ENCODE results near the gene SURF1.
A peak's percentile ranks its signal among the peaks of the same experiment; 100 is the strongest.

Gene SURF1

GRCh38 chr9:133367221-133367620, 10.9 kb upstream of the SURF1 start:
- TF ChIP-seq, protein P1, sequence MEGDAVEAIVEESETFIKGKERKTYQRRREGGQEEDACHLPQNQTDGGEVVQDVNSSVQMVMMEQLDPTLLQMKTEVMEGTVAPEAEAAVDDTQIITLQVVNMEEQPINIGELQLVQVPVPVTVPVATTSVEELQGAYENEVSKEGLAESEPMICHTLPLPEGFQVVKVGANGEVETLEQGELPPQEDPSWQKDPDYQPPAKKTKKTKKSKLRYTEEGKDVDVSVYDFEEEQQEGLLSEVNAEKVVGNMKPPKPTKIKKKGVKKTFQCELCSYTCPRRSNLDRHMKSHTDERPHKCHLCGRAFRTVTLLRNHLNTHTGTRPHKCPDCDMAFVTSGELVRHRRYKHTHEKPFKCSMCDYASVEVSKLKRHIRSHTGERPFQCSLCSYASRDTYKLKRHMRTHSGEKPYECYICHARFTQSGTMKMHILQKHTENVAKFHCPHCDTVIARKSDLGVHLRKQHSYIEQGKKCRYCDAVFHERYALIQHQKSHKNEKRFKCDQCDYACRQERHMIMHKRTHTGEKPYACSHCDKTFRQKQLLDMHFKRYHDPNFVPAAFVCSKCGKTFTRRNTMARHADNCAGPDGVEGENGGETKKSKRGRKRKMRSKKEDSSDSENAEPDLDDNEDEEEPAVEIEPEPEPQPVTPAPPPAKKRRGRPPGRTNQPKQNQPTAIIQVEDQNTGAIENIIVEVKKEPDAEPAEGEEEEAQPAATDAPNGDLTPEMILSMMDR (conservative IDR thresholded peaks at IDR 0.05; ENCODE audit: control insufficient read depth, insufficient read depth, low read depth, low read length): no peak
- DNase-seq (ENCODE audit: low read depth): no peak
- no peak overlapping the region for H3K4me3 ChIP-seq (ENCODE audit: control insufficient read depth, low read depth, low read length)

DNA sequence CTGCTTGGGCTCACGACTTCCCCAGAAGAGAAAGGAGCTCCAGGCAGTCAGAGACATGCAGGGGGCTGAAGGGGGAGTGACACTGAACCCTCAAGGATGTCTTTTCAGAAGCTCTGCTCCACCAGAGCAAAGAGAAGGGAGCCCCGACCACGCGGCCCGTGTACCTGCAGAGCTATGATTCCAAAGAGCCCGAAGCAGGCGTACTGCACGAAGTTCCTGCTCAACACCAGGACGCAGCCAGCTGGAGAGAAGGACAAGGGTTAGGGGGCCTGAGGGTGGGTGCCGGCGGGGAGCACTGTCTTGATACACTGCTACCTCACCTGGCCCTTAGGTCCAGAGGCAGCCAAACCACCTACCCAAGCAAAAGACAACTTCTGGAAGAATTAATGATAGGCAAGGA, 10.1 kb upstream of the SURF1 start:
- H3K4me3 ChIP-seq (ENCODE audit: control insufficient read depth, low read depth, low read length): no peak overlapping the region

DNA sequence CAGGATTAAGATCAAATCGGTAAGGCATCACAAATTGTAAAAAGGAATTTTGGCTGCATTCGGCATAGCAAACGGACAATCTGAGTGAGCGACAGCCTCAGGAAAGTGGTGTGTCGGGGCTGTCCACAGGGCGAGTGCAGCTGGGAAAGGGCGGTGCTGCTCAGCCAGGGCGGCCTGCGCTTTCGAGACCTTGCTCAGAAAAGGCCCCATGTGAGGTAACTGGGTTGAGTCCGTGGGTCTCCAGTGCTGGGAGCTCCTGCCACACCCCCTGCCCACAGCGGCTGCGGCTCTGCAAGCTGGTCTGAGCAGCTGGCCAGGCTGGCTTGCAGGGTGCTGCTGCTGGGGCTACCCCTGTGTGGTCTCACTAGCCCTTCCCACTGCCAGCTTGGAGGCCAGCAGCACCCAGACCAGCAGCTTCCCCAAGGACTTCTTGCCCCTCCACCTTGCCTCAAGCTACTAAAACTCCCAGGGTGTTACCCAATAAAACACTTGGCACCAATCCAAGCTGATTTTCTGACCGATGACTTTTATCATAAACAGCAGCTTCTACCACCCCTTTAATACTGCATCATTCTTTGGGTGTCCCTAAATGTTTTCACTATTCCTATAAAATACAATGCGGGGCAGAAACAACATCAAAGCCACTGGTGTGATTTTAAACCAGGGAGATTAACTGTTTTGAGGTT, 6.2 kb upstream of the SURF1 start:
- peak; percentile 49 for DNase-seq (ENCODE audit: low read depth)
- TF ChIP-seq, protein P1 (conservative IDR thresholded peaks at IDR 0.05; ENCODE audit: control insufficient read depth, insufficient read depth, low read depth, low read length): no peak
- no peak overlapping the region for H3K4me3 ChIP-seq (ENCODE audit: control insufficient read depth, low read depth, low read length)

More for the DNA sequence above, 10.1 kb upstream of the SURF1 start:
- TF ChIP-seq, protein P1 (conservative IDR thresholded peaks at IDR 0.05; ENCODE audit: control insufficient read depth, insufficient read depth, low read depth, low read length): no peak
- no peak for DNase-seq (ENCODE audit: low read depth)

- DNase-seq (ENCODE audit: low read depth): no peak
- no peak overlapping the region for H3K4me3 ChIP-seq (ENCODE audit: control insufficient read depth, low read depth, low read length)
- TF ChIP-seq, protein P1 (conservative IDR thresholded peaks at IDR 0.05; ENCODE audit: control insufficient read depth, insufficient read depth, low read depth, low read length): no peak
Observed at GRCh38 chr9:133361507-133362092, 5.3 kb upstream of the SURF1 start.

DNA sequence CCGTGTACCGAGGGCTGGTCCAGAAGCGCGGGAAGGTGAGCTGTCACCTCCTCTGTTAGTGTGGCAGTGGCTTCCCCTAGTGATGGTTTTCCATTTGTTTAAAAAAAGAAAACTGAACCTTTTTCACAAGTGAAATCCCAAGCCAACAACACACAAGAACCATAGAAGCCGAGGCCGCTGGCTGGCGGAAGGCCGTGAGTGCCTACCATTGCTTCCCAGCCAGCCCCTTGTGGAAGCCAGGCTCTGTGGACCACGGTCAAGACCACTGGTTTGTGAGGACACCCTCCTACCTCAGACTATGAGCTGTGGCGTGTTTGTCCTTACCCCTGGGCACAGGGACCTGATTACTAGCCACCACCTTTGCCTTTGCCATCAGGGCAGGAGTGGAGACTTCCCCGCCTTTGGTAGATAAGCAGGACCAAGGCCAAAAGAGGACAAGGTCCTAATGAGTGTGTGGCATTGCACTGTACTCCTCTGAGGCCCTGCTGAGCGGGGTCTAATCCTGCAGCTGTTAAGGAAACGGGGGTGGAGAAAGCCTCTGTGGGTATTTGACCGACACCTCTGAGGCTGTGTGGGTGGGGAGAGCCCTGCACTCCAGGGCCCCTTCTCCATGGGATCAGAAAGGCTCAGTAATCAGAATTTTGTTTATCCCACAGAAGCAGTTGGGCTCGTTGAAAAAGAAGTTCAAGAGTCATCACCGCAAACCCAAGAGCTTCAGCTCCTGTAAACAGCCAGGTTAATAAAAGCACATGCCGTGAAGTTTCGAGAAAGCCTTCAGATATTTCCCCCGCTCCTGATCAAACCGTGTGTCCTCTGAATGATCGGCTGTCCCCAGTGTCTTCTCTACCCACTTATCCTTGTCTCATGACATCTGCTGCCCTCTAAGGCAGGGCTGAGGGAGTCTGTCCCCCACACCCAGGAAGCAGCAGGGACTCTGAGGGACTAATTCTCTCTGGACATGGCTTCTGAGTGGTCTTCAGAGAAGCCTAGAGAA, 4.4 kb upstream of the SURF1 start:
- no peak for DNase-seq (ENCODE audit: low read depth)
- no peak overlapping the region for H3K4me3 ChIP-seq (ENCODE audit: control insufficient read depth, low read depth, low read length)
- TF ChIP-seq, protein P1 (conservative IDR thresholded peaks at IDR 0.05; ENCODE audit: control insufficient read depth, insufficient read depth, low read depth, low read length): no peak

DNA sequence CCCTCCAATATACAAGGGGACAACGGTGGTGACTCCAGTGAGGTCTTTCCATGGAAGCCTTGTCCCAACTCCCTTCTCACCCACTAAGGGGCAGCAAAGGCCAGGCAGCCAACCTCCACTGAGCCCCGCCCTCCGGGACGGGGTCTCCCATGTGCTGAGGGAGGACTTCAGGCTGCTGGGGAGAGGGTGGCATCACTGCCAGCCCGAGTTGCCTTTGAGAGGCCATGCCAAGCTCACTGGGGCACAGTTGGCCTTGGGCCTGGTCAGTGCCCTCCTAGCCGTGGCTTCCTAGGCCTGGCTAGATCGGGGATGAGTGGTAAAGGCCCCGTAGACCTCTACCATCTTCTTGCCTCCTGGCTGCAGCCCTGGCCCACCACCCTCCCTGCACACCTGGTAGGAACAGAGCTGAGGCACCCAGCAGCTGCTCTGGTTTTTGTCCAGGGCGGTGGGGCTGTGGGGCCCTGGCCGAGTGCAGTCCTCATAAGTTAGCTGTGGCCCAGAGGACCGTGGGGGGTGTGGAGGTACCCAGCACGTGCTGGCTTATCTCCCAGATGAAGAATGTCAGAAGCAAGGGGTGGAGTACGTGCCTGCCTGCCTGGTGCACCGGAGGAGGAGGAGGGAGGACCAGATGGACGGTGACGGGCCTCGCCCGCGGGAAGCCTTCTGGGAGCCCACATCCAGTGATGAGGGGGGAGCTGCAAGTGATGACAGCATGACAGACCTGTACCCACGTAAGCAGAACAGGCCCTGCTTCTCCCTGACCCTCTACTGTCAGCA, 3.3 kb upstream of the SURF1 start:
- TF ChIP-seq, protein P1 (conservative IDR thresholded peaks at IDR 0.05; ENCODE audit: control insufficient read depth, insufficient read depth, low read depth, low read length): peak; percentile 55
- H3K4me3 ChIP-seq (ENCODE audit: control insufficient read depth, low read depth, low read length): no peak overlapping the region
- DNase-seq (ENCODE audit: low read depth): no peak
